ENCODE measurements around the gene SCN3B.
"Not testable (repeated sequence)": the region's sequence is repeated elsewhere in the genome, so short reads cannot be mapped to it uniquely, and the experiment has no call there.

SCN3B gene

DNA sequence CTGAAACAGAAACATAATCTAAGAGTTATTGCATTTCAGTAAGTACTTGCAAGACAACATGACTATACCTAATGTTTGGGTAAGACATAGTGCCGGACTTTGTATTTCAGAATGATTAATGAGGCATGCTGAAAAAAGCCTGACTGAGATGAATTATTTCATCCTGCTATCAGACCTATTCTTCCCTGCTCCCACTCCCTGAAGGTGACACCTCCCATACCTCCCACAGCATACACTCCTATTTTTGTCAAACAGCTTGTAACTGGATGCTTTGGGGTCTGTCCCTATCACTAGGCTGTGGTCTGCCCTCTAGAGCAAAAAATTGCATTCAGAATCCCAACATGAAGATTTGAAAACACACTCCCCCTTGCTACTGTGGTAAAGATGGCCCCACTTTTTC lies 10.9 kb upstream of the SCN3B start:
- no peak overlapping the region for H3K4me3 ChIP-seq (ENCODE audit: low read length)

DNA sequence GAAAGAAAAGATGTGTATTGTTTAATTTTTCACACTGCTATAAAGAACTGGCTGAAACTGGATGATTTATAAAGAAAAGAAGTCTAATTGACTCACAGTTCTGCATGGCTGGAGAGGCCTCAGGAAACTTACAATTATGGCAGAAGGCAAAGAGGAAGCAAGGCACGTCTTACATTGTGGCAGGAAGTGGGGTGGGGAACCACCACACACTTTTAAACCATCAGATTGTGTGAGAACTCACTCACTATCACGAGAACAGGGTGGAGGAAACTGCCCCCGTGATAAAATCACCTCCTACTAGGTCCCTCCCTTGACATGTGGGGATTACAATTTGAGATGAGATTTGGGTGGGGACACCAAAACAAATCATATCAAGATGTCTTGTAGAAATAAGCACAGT lies 5.5 kb upstream of the SCN3B start:
- not testable (repeated sequence) for DNase-seq (ENCODE audit: low read depth); H3K4me3 ChIP-seq (ENCODE audit: low read length)

More for the DNA sequence above, 10.9 kb upstream of the SCN3B start:
- DNase-seq (ENCODE audit: low read depth): no peak
- TF ChIP-seq, protein P1, sequence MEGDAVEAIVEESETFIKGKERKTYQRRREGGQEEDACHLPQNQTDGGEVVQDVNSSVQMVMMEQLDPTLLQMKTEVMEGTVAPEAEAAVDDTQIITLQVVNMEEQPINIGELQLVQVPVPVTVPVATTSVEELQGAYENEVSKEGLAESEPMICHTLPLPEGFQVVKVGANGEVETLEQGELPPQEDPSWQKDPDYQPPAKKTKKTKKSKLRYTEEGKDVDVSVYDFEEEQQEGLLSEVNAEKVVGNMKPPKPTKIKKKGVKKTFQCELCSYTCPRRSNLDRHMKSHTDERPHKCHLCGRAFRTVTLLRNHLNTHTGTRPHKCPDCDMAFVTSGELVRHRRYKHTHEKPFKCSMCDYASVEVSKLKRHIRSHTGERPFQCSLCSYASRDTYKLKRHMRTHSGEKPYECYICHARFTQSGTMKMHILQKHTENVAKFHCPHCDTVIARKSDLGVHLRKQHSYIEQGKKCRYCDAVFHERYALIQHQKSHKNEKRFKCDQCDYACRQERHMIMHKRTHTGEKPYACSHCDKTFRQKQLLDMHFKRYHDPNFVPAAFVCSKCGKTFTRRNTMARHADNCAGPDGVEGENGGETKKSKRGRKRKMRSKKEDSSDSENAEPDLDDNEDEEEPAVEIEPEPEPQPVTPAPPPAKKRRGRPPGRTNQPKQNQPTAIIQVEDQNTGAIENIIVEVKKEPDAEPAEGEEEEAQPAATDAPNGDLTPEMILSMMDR (conservative IDR thresholded peaks at IDR 0.05; ENCODE audit: low read length): no peak

DNA sequence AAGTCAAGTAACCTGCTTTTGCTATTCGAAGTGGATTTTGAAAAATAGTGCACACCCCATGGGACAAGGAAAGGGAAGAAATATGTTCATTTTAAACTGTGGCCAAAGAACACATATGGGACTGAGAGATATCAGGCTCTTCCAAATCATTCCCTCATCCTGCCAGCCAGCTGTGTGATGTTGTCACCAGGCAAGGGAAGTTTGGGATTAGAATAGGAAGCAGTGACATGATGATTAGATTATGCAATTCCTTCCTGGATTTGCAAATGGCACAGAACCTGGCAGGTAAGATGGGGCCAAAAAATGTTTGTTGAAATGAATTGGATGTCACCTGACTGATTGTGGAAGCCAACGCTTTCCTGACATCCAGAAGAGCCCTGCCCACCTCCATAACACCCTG lies 4.9 kb upstream of the SCN3B start:
- H3K4me3 ChIP-seq (ENCODE audit: low read length): no peak overlapping the region
- TF ChIP-seq, protein P1 (conservative IDR thresholded peaks at IDR 0.05; ENCODE audit: low read length): no peak
- DNase-seq (ENCODE audit: low read depth): no peak

DNA sequence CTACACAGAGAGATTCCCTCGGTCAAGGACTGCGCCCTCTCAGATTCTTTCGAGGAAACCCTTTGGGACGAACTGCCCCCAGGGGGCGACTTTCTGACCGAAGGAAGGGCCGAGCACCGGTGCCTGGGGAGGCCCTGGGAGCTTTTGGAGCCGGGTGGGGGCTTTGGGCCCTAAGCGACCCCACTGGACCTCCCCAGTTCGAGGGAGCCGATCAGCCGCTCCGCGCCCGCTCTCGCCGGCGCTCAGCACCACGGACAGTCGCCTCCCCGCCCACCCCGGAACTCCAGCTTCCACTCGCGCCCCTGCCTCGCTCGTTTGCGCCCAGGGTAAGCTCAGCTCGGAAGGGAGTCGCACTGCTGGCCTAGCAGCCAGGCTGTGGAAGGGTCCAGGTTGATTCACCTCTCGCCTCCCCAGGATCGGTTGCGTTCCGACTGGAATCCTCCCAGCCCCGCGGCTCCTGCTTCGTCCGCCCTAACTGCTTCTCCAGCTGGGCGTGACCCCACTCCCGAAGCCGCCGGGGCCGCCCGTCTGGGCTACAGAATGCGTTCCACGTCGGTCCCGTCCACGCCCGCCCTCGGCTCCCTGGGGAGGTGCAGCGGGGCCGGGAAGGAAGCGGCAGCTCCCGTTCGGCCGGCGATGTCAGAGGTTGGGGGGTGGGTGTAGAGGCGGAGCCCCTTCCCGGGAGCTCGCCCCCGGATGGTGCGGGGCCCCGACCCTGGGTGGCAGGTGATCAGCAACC lies 428 bp downstream of the SCN3B start:
- peak; percentile 34 for DNase-seq (ENCODE audit: low read depth)
- peak overlapping the region; percentile 72 for H3K4me3 ChIP-seq (ENCODE audit: low read length)

DNA sequence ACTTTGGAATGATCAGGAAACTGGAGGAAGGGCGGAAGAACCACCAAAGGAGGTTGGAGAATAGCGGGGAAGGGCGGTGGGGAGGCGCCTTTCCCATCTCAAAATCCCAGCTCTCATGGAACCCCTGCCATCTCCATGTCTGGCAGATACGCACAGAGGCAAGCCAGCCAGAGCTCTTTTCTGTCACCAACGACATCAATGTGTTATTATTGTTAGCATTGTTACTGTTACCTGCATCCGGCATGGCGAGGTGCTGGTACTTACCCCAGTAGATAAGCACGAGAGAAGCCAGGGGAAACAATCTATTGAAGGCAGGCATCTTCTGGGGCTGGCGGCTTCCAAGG lies 969 bp downstream of the SCN3B start:
- TF ChIP-seq, protein P1 (conservative IDR thresholded peaks at IDR 0.05; ENCODE audit: low read length): no peak

More for the DNA sequence above, 428 bp downstream of the SCN3B start:
- TF ChIP-seq, protein P1 (conservative IDR thresholded peaks at IDR 0.05; ENCODE audit: low read length): no peak

DNA sequence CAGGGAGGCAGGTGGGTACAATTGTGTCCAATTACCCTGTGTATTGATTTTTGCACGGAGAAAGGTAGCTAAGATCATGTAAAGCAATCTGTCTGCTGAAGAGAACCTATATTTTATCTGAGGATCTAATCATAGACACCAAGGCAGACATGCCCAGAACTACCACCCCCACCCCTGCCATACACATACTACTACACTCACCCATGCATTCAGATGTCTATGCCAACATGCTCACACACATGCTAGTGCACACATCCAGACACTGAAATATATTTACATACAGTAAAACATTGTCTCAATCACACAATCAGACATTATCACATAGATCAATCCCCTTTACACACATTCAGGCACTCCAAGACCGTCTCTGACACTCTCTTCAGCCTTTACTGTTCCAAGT lies 1.8 kb downstream of the SCN3B start:
- H3K4me3 ChIP-seq (ENCODE audit: low read length): no peak overlapping the region
- DNase-seq (ENCODE audit: low read depth): no peak

More for the DNA sequence above, 969 bp downstream of the SCN3B start:
- no peak for DNase-seq (ENCODE audit: low read depth)
- no peak overlapping the region for H3K4me3 ChIP-seq (ENCODE audit: low read length)

DNA sequence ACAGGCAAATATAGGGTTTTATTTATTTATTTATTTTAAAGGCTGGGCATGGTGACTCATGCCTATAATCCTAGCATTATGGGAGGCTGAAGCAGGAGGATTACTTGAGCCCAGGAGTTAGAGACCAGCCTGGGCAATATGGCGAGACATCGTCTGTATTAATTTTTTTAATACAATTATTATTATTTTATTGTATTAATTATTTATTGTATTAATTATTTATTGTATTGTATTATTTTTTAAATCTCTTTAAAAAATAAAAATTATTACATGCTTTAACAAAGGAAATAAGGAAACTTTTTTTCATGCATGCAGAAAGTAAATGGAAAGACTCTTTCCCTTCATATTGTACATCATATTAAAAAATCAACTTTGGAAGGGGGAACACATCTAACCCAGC lies 3.5 kb downstream of the SCN3B start:
- no peak overlapping the region for H3K4me3 ChIP-seq (ENCODE audit: low read length)
- TF ChIP-seq, protein P1 (conservative IDR thresholded peaks at IDR 0.05; ENCODE audit: low read length): no peak
- DNase-seq (ENCODE audit: low read depth): no peak

More for the DNA sequence above, 1.8 kb downstream of the SCN3B start:
- TF ChIP-seq, protein P1 (conservative IDR thresholded peaks at IDR 0.05; ENCODE audit: low read length): no peak

Measured in AG10803 (cell line).